Stomach (tissue), 4 donors: ENCODE data around the gene TMEM181.

Experiments used
- POLR2AphosphoS5 ChIP-seq, 3 donors: sonication (generic); formaldehyde crosslinking; IDR thresholded peaks; one replicate each; pipeline ENCODE4 v1.6.1; 2016; ENCODE audit warnings: antibody characterized with exemption in 3 of 3
- TF ChIP-seq, protein P1 (sequence below), 7 experiments: fragments of 450-650 bp in 4 of 7; fragments of 200-600 bp in 3 of 7; sonication (generic) in 3 of 7; IDR thresholded peaks; one replicate each; pipeline ENCODE4 v1.5.1; 2016 to 2019; ENCODE audit warnings: antibody characterized with exemption in 7 of 7, control low read depth in 2 of 7, mild to moderate bottlenecking in 1 of 7

DNA sequence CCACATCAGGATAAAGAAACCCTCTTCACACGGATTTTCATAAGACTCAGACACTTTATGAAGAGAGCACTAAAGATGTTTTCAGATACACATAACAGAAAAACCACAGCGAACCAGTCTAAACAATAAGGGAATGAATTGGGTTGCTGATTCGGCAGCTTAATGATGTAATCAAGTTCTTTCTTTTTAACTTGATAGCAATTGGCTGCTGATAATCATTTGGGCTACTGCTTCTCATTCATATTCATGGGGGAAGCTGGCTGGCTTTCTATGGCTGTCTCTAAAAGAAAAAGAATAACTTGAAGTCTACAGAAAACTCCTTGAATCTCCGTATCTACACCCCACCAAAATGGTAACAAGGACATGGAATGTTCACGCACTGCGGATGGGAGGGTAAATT lies 20.0 kb upstream of the TMEM181 start:
- TF ChIP-seq POLR2AphosphoS5 (IDR thresholded peaks at IDR 0.05) = no peak
- TF ChIP-seq, protein P1, sequence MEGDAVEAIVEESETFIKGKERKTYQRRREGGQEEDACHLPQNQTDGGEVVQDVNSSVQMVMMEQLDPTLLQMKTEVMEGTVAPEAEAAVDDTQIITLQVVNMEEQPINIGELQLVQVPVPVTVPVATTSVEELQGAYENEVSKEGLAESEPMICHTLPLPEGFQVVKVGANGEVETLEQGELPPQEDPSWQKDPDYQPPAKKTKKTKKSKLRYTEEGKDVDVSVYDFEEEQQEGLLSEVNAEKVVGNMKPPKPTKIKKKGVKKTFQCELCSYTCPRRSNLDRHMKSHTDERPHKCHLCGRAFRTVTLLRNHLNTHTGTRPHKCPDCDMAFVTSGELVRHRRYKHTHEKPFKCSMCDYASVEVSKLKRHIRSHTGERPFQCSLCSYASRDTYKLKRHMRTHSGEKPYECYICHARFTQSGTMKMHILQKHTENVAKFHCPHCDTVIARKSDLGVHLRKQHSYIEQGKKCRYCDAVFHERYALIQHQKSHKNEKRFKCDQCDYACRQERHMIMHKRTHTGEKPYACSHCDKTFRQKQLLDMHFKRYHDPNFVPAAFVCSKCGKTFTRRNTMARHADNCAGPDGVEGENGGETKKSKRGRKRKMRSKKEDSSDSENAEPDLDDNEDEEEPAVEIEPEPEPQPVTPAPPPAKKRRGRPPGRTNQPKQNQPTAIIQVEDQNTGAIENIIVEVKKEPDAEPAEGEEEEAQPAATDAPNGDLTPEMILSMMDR (IDR thresholded peaks at IDR 0.05) = no peak
